Suppressor macrophage treated with lipopolysaccharide for 4 hours (primary cell): ENCODE measurements around the gene ZGPAT.
"Not testable (repeated sequence)": the region's sequence is repeated elsewhere in the genome, so short reads cannot be mapped to it uniquely, and the experiment has no call there.

Experiments
- DNase-seq: peaks from one replicate; pipeline ENCODE4 v3.0.0-alpha.2; 2020

ZGPAT gene

GRCh38 chr20:63703976-63704748 lies 3.7 kb upstream of the ZGPAT start:
- DNase-seq = no peak

- no peak for DNase-seq
Observed at GRCh38 chr20:63704749-63705117, 3.1 kb upstream of the ZGPAT start.

GRCh38 chr20:63705232-63706026 lies 2.4 kb upstream of the ZGPAT start:
- no peak for DNase-seq

- DNase-seq = no peak
Observed at GRCh38 chr20:63706027-63706695, 1.7 kb upstream of the ZGPAT start.

- peak; percentile 79 for DNase-seq
Observed at GRCh38 chr20:63706852-63707557, 834 bp upstream of the ZGPAT start.

GRCh38 chr20:63708301-63709148 lies 686 bp downstream of the ZGPAT start:
- no peak for DNase-seq

GRCh38 chr20:63709149-63709527 lies 1.3 kb downstream of the ZGPAT start:
- DNase-seq = no peak

GRCh38 chr20:63711085-63711645 lies 3.3 kb downstream of the ZGPAT start:
- DNase-seq = no peak

- no peak for DNase-seq
Observed at GRCh38 chr20:63712191-63712590, 4.4 kb downstream of the ZGPAT start.

GRCh38 chr20:63714858-63715257 lies 7.0 kb downstream of the ZGPAT start:
- DNase-seq = no peak

- DNase-seq = no peak
Observed at GRCh38 chr20:63718996-63719395, 11.2 kb downstream of the ZGPAT start.

GRCh38 chr20:63722967-63723622 lies 15.3 kb downstream of the ZGPAT start:
- not testable (repeated sequence) for DNase-seq

GRCh38 chr20:63730189-63730733 lies 22.4 kb downstream of the ZGPAT start:
- DNase-seq = not testable (repeated sequence)

GRCh38 chr20:63731410-63731809 lies 23.6 kb downstream of the ZGPAT start:
- DNase-seq = no peak

GRCh38 chr20:63732118-63733095 lies 24.6 kb downstream of the ZGPAT start:
- DNase-seq = no peak

GRCh38 chr20:63733117-63733516 lies 25.3 kb downstream of the ZGPAT start:
- no peak for DNase-seq

- no peak for DNase-seq
Observed at GRCh38 chr20:63733579-63734081, 25.8 kb downstream of the ZGPAT start.

GRCh38 chr20:63734111-63734945 lies 26.5 kb downstream of the ZGPAT start:
- no peak for DNase-seq
